NCI-H2196 treated with DMSO at 0.1 percent for 48 hours (cell line): ENCODE measurements around the gene WDR54.
A peak's percentile ranks its signal among the peaks of the same experiment; 100 is the strongest.
"Not testable (repeated sequence)": the region's sequence is repeated elsewhere in the genome, so short reads cannot be mapped to it uniquely, and the experiment has no call there.

Source experiments
- DNase-seq: peaks from one replicate; lab custom pipeline; 2025; ENCODE audit not compliant: unreplicated experiment; lab: John Stamatoyannopoulos, UW

Gene WDR54

GRCh38 chr2:74427551-74427950, 6.0 kb downstream of the WDR54 start:
- no peak for DNase-seq

GRCh38 chr2:74428675-74429074, 7.1 kb downstream of the WDR54 start:
- DNase-seq: no peak

GRCh38 chr2:74429487-74430451, 8.2 kb downstream of the WDR54 start:
- no peak for DNase-seq

GRCh38 chr2:74430502-74430901, 9.0 kb downstream of the WDR54 start:
- no peak for DNase-seq

GRCh38 chr2:74436111-74436805, 14.7 kb downstream of the WDR54 start:
- no peak for DNase-seq

- no peak for DNase-seq
Observed at GRCh38 chr2:74436848-74437695, 15.5 kb downstream of the WDR54 start.

GRCh38 chr2:74438248-74438647, 16.7 kb downstream of the WDR54 start:
- no peak for DNase-seq

- no peak for DNase-seq
Observed at GRCh38 chr2:74439373-74439772, 17.8 kb downstream of the WDR54 start.

- DNase-seq: no peak
Observed at GRCh38 chr2:74439803-74440377, 18.4 kb downstream of the WDR54 start.

GRCh38 chr2:74440378-74441169, 19.0 kb downstream of the WDR54 start:
- DNase-seq: peak; percentile 48

GRCh38 chr2:74441170-74441689, 19.7 kb downstream of the WDR54 start:
- no peak for DNase-seq

GRCh38 chr2:74441690-74442482, 20.4 kb downstream of the WDR54 start, which contains the start of gene RTKN:
RTKN (minus strand) TSS chr2:74441937; CDS start chr2:74441816, 121 bp downstream.
- peak; percentile 16 for DNase-seq

- DNase-seq: not testable (repeated sequence)
Observed at GRCh38 chr2:74442483-74443297, 21.2 kb downstream of the WDR54 start.

- no peak for DNase-seq
Observed at GRCh38 chr2:74444498-74445318, 23.2 kb downstream of the WDR54 start.

GRCh38 chr2:74447230-74447999, 25.9 kb downstream of the WDR54 start:
- no peak for DNase-seq

GRCh38 chr2:74448771-74449170, 27.2 kb downstream of the WDR54 start:
- DNase-seq: no peak
